GM12801 (cell line): ENCODE data around the gene CLCNKB.

ENCODE experiments used
- CTCF ChIP-seq: IDR thresholded peaks from one replicate; pipeline ENCODE4 v1.5.1; 2011; ENCODE audit warnings: control low read depth; ENCODE audit not compliant: insufficient read length; ENCODE audit errors: extremely low read depth

Gene CLCNKB

DNA sequence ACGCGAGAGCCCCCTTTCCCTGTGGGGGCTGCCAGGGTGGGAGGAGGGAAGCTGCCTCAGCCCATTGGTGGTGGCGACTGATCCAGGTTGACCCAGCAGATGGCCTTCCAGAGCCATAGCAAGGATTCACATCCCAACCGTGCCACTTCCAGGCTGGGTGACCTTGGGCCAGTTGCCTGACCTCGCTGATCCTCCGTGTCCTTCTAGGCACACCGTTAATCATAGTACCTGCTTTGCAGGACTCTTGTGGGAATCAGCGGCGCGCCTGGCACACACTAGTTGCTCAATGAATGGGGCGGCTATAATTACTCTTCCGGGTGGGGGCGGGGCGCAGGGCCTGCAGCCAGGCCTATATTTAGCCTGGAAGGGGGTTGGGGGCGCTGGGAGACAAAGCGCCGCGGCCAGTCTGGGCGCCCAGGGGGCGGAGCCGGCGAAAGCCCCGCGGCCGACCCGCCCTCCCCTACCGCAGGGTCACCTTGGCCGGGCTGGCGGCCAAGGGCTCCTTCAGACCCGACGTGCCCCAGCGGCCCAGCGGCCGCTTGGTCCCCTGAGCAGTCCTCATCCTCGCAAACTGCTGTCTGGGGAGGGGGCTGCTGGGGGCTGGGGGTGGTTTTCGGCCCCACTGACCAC, 30.9 kb upstream of the CLCNKB start:
- no peak for TF ChIP-seq CTCF

DNA sequence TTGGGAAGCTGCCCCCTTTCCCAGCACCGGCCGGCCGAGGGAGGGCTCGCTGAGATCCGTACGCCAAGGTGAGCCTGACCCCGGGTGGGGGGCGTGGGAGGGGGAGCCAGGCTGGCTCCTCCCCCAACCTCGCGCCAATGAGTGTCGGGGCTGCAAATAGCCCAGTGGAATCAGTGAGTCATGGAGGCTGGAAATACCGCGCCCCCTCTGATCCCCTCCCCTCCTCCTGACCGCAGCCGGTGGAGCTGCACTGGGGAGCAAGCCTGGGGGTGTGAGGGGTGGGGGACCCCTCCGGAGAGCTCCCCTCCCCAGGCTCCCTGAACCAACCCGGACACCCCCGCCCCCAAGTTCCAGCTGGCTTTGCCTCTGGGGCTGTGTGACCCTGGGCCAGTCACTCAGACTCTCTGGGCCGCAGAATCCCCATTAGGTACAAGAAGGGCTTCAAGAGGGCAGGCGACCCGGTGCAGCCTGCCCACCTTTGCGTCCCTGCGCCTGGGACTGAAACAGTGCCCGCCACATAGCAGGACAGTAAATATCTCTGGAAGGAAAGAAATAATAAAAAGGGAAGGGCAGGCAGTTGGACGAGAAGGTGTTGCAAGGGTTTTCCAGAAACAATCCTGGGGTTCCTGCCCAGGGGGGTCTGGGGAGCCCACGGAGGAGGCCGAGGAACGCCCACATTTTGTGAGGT, 30.2 kb upstream of the CLCNKB start:
- TF ChIP-seq CTCF: no peak

- no peak for TF ChIP-seq CTCF
Observed at GRCh38 chr1:16013908-16014258, 29.7 kb upstream of the CLCNKB start.

- no peak for TF ChIP-seq CTCF
Observed at GRCh38 chr1:16014509-16015482, 28.8 kb upstream of the CLCNKB start.

GRCh38 chr1:16015491-16015890, 28.1 kb upstream of the CLCNKB start:
- TF ChIP-seq CTCF: no peak

- no peak for TF ChIP-seq CTCF
Observed at GRCh38 chr1:16015960-16016901, 27.4 kb upstream of the CLCNKB start.

DNA sequence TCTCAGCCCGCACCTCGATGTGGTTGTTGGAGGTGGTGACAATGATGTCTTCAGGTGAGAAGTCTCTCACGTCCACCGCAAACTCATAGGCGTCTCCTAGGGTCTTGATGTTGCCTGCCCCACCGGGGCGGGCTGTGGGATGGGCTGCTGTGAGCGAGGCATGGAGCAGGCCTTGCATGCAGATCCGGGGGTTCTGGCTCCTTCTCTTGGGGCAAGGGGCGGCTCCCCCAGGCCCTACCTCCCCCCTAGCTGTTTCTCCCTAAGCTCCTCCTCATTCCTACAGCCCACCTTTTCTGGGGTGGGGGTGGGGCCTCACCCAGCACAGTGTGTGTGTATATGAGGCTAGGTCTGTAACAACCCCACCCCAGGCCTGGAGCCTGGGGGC, 26.5 kb upstream of the CLCNKB start:
- no peak for TF ChIP-seq CTCF
